ENCODE measurements around the gene OR4D2.

The OR4D2 gene

GRCh38 chr17:58176200-58176599 is 9.4 kb downstream of the OR4D2 start:
- DNase-seq, result no peak

DNA sequence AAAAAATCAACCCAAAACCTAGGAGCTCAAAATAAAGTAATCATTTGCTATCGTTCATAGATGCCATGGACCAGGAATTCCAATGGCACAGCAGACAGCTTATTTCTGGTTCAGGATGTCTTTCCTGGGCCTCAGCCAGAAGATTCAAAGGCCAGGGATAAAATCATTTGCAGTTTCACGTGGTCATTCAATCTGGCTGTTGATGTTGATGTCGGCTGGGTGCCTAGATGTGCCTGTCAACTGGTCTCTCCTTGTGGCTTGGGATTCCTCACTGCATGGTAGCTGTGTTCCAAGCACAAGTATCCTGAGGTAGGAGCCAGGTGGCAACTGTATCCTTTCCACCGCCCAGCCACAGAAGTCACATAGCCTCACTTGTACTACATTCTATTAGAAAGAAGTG is 15.0 kb downstream of the OR4D2 start:
- DNase-seq, result no peak

- DNase-seq, result no peak
These were observed 16.7 kb downstream of the OR4D2 start for GRCh38 chr17:58183514-58183913.

GRCh38 chr17:58184308-58184985 is 17.7 kb downstream of the OR4D2 start:
- peak; percentile 46 for DNase-seq

DNA sequence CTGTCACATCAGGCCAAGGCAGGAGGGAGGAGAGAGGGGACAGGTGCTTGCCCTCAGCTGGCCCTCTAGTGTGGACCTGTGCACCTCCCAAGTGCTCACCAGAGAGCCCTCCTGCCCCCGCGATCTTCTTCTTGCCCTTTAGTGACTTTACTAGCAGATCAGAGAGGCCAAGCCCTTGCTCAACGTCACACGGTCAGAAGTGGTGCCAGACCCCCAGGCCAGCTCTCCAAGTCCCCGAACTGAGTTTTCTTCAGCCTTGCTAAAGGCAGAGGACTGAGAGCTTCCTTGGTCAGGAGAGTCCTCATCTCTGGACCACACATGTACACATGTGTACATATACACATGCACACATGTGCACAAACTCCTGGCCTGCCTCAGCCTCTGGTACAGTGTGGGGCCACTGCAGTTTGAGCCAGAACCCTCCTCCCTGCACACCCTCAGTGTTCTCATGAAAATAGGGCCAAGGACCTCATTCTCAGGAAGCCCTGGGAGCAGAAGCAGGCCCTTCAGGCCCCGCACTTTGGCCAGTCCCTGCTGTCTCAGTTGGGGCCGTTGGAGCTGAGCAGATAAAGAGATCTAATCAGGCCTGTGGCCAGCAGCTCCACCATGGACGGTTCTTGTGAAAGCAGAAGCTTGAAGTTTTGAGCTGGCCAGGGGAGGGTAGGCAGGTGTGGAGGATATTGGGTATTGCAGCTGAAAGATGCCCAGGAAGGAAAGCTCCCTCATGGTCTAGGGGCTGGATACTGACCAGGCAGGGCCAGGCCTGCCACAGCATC is 18.4 kb downstream of the OR4D2 start:
- no peak for DNase-seq

- no peak for DNase-seq
These were observed 19.8 kb downstream of the OR4D2 start for GRCh38 chr17:58186591-58186990.

DNA sequence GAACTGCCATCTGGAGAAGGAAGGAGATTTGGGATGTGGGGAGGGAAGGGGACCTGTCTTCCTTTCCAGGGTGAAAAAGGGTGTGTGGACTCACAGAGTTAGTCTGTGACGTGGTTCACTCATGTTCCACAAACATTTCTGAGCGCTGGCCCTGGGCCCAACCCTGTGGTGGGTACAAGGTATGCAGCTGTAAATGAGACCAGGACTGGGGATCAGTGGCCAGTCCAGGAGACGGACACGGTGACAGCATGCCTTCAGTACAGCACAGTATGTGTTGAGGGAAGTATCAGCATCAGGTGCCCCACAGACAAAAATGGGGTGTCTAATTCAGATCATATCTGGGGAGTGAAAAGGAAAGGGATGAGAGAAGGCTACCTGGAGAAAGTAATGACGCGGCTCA is 20.3 kb downstream of the OR4D2 start:
- DNase-seq, result no peak

DNA sequence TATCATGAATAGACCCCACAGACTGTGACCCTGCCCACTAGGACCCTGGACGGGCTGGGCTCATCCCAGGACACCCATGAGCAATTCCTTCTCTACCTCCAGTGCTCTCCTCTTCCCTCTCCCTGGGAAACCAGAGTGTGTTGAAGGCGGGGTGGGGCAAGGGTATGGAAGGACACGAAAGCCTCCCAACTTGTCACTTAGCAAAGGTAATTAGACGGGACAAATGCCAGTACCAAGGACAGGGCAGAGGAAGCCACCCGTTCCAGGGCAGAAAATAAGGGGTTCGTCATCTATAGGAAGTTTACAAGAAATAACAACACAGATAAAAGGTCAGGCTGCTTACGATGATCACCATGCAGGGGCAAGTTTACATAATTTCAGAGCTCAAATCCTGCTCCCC is 20.9 kb downstream of the OR4D2 start:
- no peak for DNase-seq

DNA sequence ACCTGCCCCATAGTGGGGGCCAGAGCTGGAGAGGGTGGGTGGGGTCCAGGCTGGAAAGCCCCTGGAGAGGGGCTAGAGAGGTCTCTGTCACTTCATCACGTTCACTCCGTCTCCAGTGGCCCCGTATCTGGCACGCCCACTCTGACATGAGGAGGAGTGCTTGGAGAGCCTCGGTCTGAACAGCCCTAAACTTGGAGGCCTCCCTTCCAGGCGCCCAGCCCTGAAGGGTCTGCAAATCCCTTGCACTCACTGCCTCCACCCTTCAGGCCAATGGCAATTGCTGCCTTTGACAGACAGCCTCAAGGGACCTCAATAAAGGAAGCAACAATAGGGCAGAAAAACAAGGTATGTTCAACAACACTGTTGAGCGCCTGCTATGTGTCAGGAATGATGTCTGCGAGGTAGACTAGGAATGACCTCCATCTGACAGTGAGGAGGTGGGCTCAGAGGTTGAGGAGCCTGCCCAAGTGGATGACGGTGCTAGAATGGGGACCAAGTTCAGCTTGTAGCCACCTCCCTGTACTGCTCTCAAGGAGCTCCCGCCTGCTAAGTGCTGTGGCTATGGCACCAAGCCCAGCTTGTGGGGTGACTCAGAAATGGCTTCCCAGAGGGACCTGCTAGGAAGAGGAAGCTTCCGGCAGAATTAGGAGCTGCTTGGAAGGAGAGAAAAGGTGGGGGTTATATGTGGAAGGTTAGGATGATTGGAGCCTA is 22.8 kb downstream of the OR4D2 start:
- DNase-seq, result peak; percentile 72

DNA sequence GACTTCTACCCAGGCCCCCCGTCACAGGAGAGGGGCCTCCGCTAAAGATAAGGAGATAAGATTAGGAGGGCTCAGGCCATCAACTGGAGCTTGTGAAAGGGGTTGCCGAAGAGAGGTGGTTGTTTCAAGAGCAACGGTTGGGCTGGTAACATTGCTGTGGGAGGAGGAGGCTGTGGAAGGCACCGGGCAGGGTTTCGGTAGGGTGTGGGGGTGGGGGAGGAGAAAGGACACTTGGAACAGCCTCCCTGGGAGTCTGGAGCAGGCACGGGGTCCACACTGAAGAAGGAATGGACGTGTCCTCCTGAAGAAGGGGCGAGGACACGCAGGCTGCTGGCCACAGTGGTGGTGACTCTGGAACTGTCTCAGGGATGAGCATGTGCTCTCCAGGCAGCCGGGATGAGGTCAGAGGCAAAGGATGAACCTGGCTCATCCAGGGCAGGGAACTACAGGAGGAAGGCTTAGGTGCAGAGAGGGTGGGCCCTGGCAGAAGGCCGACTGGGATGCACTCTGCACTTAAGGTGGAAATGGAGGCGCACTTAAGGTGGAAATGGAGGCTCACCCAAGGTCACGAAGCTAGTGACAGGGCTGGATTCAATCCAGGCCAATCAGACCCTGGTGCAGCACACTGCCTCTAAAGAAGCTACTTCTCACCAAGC is 24.6 kb downstream of the OR4D2 start:
- no peak for DNase-seq

GRCh38 chr17:58192612-58193011 is 25.8 kb downstream of the OR4D2 start, which contains the start of gene EPX:
EPX (plus strand) TSS chr17:58192726; CDS start chr17:58192847, 121 bp downstream.
- no peak for DNase-seq

DNA sequence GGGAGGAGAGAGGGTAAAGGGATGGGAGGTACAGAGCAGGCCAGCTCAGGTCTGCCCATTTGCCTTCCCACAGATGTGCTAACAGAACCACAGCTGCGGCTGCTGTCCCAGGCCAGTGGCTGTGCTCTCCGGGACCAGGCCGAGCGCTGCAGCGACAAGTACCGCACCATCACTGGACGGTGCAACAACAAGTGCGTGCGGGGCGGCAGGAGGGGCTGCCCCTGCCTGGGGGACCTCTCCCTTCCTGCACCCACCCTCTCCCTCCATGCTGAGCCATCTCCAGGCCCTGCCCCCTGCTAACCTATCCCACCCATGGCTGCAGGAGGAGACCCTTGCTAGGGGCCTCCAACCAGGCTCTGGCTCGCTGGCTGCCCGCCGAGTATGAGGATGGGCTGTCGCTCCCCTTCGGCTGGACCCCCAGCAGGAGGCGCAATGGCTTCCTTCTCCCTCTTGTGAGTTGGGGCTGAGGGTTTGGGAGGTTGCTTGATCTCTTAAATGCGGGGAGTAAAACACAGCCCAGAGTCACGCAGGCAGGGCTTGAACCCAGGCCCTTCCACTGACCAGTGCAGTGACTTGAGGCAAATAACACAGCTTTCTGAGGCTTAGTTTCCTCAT is 27.0 kb downstream of the OR4D2 start:
- no peak for DNase-seq

GRCh38 chr17:58195518-58196123 is 28.8 kb downstream of the OR4D2 start:
- no peak for DNase-seq

- DNase-seq, result no peak
These were observed 29.8 kb downstream of the OR4D2 start for GRCh38 chr17:58196610-58197009.

DNA sequence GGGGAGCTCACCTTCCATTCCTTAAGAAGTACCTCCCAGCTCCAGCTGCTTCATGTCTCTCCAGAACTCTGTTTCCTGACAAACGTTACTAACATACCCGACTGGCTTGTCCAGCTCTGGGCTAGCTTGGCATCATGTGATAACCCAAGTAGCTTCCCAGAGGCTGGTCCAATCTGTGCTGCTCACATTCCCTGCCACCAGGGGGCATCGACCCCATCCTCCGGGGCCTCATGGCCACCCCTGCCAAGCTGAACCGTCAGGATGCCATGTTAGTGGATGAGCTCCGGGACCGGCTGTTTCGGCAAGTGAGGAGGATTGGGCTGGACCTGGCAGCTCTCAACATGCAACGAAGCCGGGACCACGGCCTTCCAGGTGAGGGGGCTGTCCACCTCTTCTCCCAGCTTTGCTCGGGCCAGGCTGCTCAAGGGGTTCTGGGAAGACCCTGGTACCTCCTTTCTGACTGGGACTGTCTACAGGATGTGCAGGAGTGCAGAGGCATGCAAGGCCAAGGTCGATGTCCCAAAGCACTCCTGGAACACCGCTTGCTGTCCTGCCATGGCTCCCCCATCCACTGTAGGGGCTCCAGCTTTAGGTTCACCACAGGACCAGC is 33.3 kb downstream of the OR4D2 start:
- DNase-seq, result no peak

GRCh38 chr17:58202859-58203258 is 36.1 kb downstream of the OR4D2 start:
- DNase-seq, result no peak

DNA sequence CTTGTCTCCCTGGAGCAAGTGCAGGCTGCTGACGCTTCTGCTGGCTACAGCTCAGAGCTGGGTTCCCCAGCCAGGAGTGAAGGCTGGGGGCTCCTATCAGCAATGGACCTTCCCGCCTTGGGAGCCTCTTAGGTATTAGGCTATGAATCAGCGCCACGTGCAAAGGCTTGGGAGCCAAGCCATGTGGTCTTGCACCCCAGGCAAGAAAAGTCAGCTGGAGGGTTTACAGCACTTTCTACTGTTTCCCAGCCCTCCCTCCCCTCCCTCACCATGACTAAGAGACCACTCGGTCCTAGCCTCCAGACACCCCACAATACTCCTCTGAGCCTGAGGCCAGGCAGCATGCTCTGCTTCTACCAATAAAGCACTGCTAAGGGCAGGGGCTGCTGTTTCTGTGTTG is 38.0 kb downstream of the OR4D2 start:
- no peak for DNase-seq

GRCh38 chr17:58205936-58206335 is 39.2 kb downstream of the OR4D2 start:
- no peak for DNase-seq

GRCh38 chr17:58207451-58207850 is 40.7 kb downstream of the OR4D2 start:
- no peak for DNase-seq

GRCh38 chr17:58208344-58208743 is 41.6 kb downstream of the OR4D2 start:
- DNase-seq, result no peak

DNA sequence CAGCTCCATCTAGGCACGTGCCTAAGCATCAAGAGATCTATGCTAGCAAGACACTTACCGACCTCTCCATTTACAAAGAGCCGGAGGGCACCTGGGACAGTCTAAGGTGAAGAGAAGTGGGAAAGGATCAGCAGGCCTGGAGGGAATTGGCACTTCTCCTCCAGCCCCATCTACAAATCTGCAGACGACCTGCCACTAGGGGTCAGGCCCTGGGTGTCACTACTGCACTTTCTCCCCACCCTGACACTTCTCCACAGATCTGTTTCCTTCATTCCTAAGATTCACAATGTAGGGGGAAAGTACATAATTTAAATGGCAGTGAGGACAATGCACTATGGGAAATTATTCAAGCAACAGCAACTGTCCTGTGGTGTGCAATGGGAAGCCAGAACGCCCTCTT is 44.1 kb downstream of the OR4D2 start:
- no peak for DNase-seq

DNA sequence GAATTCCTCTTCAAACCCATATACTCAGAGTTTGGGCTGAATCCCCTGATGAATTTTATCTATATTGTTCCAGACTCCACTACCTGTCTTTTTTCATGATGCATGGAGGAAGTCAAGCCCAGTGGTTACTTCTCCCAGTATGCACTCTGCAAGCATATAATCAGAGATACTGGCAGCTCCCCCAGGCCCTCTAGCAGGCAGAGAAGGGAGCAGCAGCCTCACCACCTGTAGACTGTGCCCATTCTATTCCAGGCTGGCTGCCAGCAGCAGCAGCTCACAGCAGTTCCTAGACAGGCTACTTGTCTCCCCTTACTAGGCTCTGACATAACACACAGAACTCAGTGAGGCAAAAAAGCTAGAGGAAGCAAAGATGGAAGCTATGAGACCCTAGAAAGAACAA is 48.9 kb downstream of the OR4D2 start:
- DNase-seq, result no peak
